ENCODE results near the gene IBTK. TPM values are rescaled to one million over a fixed set of nuclear protein-coding genes. Genes with fewer than 3 reads are reported as not detected.

IBTK gene
- total and polyA plus RNA-seq, 9 donors = 13.3 to 37.4 (median 28.0) TPM

DNA sequence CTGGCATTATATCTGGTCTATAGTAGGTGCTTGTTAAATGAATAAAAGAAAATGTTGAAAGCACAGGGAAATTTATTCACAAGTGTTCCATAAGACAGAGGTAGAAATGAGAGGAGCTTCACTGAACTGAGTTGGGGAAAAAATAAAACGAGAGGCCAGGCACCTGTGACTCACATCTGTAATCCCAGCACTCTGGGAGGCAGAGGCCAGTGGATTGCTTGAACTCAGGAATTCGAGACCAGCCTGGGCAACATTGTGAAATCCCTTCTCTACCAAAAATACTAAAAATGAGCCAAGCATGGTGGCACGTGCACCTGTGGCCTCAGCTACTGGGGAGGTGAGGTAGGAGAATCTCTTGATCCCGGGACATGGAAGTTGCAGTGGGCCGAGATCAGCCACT is 28.1 kb upstream of the IBTK start:
- Histone ChIP-seq H3K36me3 (no peaks in the 10 kb centered on the region), H3K4me1 (ENCODE audit: insufficient read depth) (no peaks in the 10 kb centered on the region), H3K27me3 (no peaks in the 10 kb centered on the region), H3K27ac (no peak overlapping the region), H3K9me3 (no peaks in the 10 kb centered on the region), H3K4me3 (no peak overlapping the region)
- 71 to 78% (median 75%) methylated on average over 5 of the region's 5 CpGs for WGBS, 3 donors
- no peak for DNase-seq
- TF ChIP-seq POLR2A (IDR thresholded peaks at IDR 0.05) = no peak
- TF ChIP-seq EP300 (IDR thresholded peaks at IDR 0.05) = no peak
- TF ChIP-seq, protein P1, sequence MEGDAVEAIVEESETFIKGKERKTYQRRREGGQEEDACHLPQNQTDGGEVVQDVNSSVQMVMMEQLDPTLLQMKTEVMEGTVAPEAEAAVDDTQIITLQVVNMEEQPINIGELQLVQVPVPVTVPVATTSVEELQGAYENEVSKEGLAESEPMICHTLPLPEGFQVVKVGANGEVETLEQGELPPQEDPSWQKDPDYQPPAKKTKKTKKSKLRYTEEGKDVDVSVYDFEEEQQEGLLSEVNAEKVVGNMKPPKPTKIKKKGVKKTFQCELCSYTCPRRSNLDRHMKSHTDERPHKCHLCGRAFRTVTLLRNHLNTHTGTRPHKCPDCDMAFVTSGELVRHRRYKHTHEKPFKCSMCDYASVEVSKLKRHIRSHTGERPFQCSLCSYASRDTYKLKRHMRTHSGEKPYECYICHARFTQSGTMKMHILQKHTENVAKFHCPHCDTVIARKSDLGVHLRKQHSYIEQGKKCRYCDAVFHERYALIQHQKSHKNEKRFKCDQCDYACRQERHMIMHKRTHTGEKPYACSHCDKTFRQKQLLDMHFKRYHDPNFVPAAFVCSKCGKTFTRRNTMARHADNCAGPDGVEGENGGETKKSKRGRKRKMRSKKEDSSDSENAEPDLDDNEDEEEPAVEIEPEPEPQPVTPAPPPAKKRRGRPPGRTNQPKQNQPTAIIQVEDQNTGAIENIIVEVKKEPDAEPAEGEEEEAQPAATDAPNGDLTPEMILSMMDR (IDR thresholded peaks at IDR 0.05) = no peak
- intact Hi-C loops (cut with DNase I) = loop anchor here in 2 of 4 donors (10.0 kb wide), 1 partner anchor 779 kb away; no protein-coding TSS in a partner anchor

DNA sequence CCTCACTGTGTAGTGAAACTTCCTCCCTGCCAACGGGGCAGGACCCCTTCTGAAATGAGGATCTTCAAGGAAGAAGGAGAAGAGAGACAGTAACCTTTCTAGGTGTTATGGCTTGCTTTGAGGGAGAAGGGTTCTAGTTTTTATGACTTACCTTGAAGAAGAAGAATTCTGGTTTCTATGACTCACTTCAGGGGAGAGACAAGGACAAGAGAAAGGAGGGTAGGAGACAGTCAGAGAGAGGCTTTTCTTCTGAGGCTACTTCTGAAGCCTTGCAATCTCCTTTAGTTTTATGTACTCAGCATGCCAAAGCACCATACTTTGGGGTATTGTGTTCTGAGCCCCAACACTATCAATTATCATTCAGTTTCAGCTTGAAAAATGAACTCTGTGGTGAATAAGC is 25.8 kb upstream of the IBTK start:
- intact Hi-C loops (cut with DNase I) = loop anchor here in 2 of 4 donors (10.0 kb wide), 1 partner anchor 782 kb away; no protein-coding TSS in a partner anchor
- H3K27ac ChIP-seq = no peak overlapping the region
- DNase-seq = no peak
- TF ChIP-seq POLR2A (IDR thresholded peaks at IDR 0.05) (no peak), EP300 (IDR thresholded peaks at IDR 0.05) (no peak)
- TF ChIP-seq, protein P1 (IDR thresholded peaks at IDR 0.05) = no peak
- 77 to 87% (median 80%) methylated on average over 1 of the region's 1 CpG for WGBS, 3 donors
- no peaks in the 10 kb centered on the region for H3K4me1 ChIP-seq (ENCODE audit: insufficient read depth)
- no peak overlapping the region for H3K4me3 ChIP-seq
- no peaks in the 10 kb centered on the region for H3K27me3 ChIP-seq
- no peaks in the 10 kb centered on the region for H3K9me3 ChIP-seq
- no peaks in the 10 kb centered on the region for H3K36me3 ChIP-seq

DNA sequence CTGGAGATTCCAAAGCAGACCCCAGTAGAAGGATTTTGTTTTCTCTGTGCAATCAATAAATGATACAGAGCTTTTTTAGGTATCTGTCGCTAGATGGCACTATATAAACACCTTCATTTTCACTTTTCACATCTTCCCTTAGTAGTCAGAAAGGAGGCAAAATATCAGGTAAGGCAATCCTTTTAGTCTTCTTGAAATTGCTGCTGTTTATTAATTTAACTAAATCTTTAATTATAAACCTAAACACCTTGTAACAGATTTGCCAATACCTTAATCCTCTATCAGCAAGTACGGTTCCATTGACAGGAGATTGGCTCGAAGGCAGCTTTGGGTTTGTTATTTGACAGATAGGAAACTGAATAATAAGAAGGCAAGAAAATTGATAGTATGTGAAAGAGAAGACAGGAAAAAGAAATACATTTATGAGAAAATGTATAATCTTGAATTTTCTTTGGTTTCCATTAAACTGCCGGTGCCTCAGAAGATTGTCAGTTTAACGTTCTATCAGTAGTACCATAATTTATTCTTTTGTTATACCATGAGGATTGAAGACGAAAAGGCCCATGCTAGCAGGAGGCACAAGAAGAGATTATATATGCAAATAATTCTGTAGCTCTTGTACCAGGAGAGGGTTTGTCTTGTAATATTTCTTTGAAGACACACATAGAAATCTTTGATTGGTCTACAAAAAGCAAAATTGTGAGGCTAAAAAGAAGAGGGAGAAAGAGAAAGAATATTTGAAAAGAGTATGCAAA is 23.5 kb upstream of the IBTK start:
- Histone ChIP-seq H3K36me3 (no peaks in the 10 kb centered on the region), H3K4me1 (ENCODE audit: insufficient read depth) (no peaks in the 10 kb centered on the region), H3K27ac (no peak overlapping the region), H3K9me3 (no peaks in the 10 kb centered on the region), H3K27me3 (no peaks in the 10 kb centered on the region), H3K4me3 (no peak overlapping the region)
- DNase-seq = no peak
- WGBS, 3 donors = 64 to 69% (median 68%) methylated on average over 6 of the region's 6 CpGs
- TF ChIP-seq, protein P1 (IDR thresholded peaks at IDR 0.05) = no peak
- TF ChIP-seq EP300 (IDR thresholded peaks at IDR 0.05) = no peak
- TF ChIP-seq POLR2A (IDR thresholded peaks at IDR 0.05) = no peak
- intact Hi-C loops (cut with DNase I) = loop anchor here in 2 of 4 donors (10.0 kb wide), 1 partner anchor 784 kb away; no protein-coding TSS in a partner anchor

DNA sequence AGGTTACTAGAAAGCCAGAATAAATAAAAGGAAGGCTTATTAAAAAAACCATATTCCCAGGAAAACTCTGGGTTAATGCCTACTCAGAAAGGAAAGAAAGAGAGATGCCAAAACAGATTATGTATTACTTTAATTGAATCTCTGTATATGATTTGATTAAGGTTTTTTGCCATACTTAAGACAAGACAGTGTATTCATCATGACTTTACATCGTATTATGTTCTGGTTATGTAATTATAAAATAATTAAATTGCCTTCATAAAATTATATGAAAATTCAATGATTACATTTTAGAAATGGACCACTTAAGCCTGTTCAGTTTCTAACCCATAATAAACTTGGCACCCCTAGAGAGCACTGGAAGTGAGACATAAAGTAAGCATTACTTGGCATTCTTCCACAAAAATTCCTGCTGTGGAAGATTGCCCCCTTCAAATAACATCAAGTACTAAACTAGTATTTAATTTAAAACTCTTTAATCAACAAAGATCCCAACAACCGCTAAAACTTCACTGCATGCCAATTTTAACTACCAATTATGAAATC is 20.8 kb upstream of the IBTK start:
- H3K4me3 ChIP-seq = no peak overlapping the region
- H3K4me1 ChIP-seq (ENCODE audit: insufficient read depth) = no peaks in the 10 kb centered on the region
- no peaks in the 10 kb centered on the region for H3K36me3 ChIP-seq
- no peaks in the 10 kb centered on the region for H3K27me3 ChIP-seq
- no peak overlapping the region for H3K27ac ChIP-seq
- no peak for DNase-seq
- TF ChIP-seq POLR2A (IDR thresholded peaks at IDR 0.05) (no peak), EP300 (IDR thresholded peaks at IDR 0.05) (no peak)
- TF ChIP-seq, protein P1 (IDR thresholded peaks at IDR 0.05) = no peak
- 70 to 72% (median 71%) methylated on average over 2 of the region's 2 CpGs for WGBS, 3 donors
- intact Hi-C loops (cut with DNase I) = loop anchor here in 2 of 4 donors (2.0 to 5.0 kb wide), 2 partner anchors 16 to 789 kb away; no protein-coding TSS in a partner anchor
- H3K9me3 ChIP-seq = no peaks in the 10 kb centered on the region
